Stimulated activated CD4-positive, alpha-beta T cell treated with anti-CD3 and anti-CD28 coated beads, Interleukin-15, amount 100 ng/mL, for 48 hours (primary cell): Measurements from ENCODE around the gene MDM2.

Experiments
- DNase-seq, 2 donors: peaks; one replicate each; pipeline ENCODE4 v3.0.0-alpha.2; 2020; ENCODE audit warnings: low read depth in 2 of 2

Gene MDM2

GRCh38 chr12:68878283-68878682 lies 70.3 kb downstream of the MDM2 start:
- DNase-seq: no peak

GRCh38 chr12:68878846-68879245 lies 70.9 kb downstream of the MDM2 start:
- no peak for DNase-seq

- DNase-seq: no peak
Observed at GRCh38 chr12:68880660-68881325, 72.8 kb downstream of the MDM2 start.

GRCh38 chr12:68882251-68882964 lies 74.4 kb downstream of the MDM2 start:
- no peak for DNase-seq

- no peak for DNase-seq
Observed at GRCh38 chr12:68883151-68883550, 75.2 kb downstream of the MDM2 start.

- DNase-seq: no peak
Observed at GRCh38 chr12:68884251-68884650, 76.3 kb downstream of the MDM2 start.

- DNase-seq: no peak
Observed at GRCh38 chr12:68885381-68885780, 77.4 kb downstream of the MDM2 start.

GRCh38 chr12:68886636-68887572 lies 78.9 kb downstream of the MDM2 start:
- no peak for DNase-seq

- no peak for DNase-seq
Observed at GRCh38 chr12:68887641-68888040, 79.7 kb downstream of the MDM2 start.

- DNase-seq: no peak
Observed at GRCh38 chr12:68888243-68888642, 80.3 kb downstream of the MDM2 start.

- no peak for DNase-seq
Observed at GRCh38 chr12:68890701-68891113, 82.7 kb downstream of the MDM2 start.

GRCh38 chr12:68891141-68891540 lies 83.2 kb downstream of the MDM2 start:
- DNase-seq: no peak

- DNase-seq: no peak
Observed at GRCh38 chr12:68893201-68893600, 85.2 kb downstream of the MDM2 start.

GRCh38 chr12:68893741-68894140 lies 85.8 kb downstream of the MDM2 start:
- no peak for DNase-seq

GRCh38 chr12:68894276-68894855 lies 86.4 kb downstream of the MDM2 start:
- no peak for DNase-seq

- DNase-seq: no peak
Observed at GRCh38 chr12:68896881-68897540, 89.0 kb downstream of the MDM2 start.

GRCh38 chr12:68899251-68899771 lies 91.3 kb downstream of the MDM2 start:
- DNase-seq: no peak

- no peak for DNase-seq
Observed at GRCh38 chr12:68900241-68900640, 92.3 kb downstream of the MDM2 start.
